Measurements from ENCODE around the gene CCDC61.

Gene CCDC61

GRCh38 chr19:46033401-46033800 is 38.1 kb downstream of the CCDC61 start:
- Mint-ChIP-seq H3K4me3 (no peak overlapping the region), H3K27me3 (ENCODE audit: low read depth, poor library complexity) (peaks cover 11% of the 10 kb centered on the region), H3K9me3 (peaks cover 16% of the 10 kb centered on the region), H3K4me1 (peaks cover 23% of the 10 kb centered on the region), H3K27ac (no peak overlapping the region), H3K36me3 (ENCODE audit: low read depth) (peaks cover 5% of the 10 kb centered on the region)
- DNase-seq: no peak
- no peak for TF ChIP-seq CTCF (IDR thresholded peaks at IDR 0.05)

GRCh38 chr19:46035546-46035945 is 40.3 kb downstream of the CCDC61 start:
- no peak for TF ChIP-seq CTCF (IDR thresholded peaks at IDR 0.05)
- H3K36me3 Mint-ChIP-seq (ENCODE audit: low read depth): peaks cover 5% of the 10 kb centered on the region
- peaks cover 10% of the 10 kb centered on the region for H3K27me3 Mint-ChIP-seq (ENCODE audit: low read depth, poor library complexity)
- peaks cover 15% of the 10 kb centered on the region for H3K4me1 Mint-ChIP-seq
- H3K9me3 Mint-ChIP-seq: peaks cover 16% of the 10 kb centered on the region
- no peak overlapping the region for H3K4me3 Mint-ChIP-seq
- H3K27ac Mint-ChIP-seq: no peak overlapping the region
- DNase-seq: no peak

GRCh38 chr19:46035986-46036743 is 40.9 kb downstream of the CCDC61 start:
- H3K36me3 Mint-ChIP-seq (ENCODE audit: low read depth): peaks cover 5% of the 10 kb centered on the region
- peaks cover 16% of the 10 kb centered on the region for H3K9me3 Mint-ChIP-seq
- H3K4me3 Mint-ChIP-seq: no peak overlapping the region
- H3K27me3 Mint-ChIP-seq (ENCODE audit: low read depth, poor library complexity): peaks cover 7% of the 10 kb centered on the region
- peaks cover 15% of the 10 kb centered on the region for H3K4me1 Mint-ChIP-seq
- TF ChIP-seq CTCF (IDR thresholded peaks at IDR 0.05): no peak
- H3K27ac Mint-ChIP-seq: peak overlapping the region; percentile 74
- DNase-seq: no peak

GRCh38 chr19:46036744-46037128 is 41.5 kb downstream of the CCDC61 start:
- no peak overlapping the region for H3K4me3 Mint-ChIP-seq
- H3K4me1 Mint-ChIP-seq: peaks cover 15% of the 10 kb centered on the region
- peaks cover 16% of the 10 kb centered on the region for H3K9me3 Mint-ChIP-seq
- no peak for DNase-seq
- no peak for TF ChIP-seq CTCF (IDR thresholded peaks at IDR 0.05)
- H3K27me3 Mint-ChIP-seq (ENCODE audit: low read depth, poor library complexity): peaks cover 7% of the 10 kb centered on the region
- H3K36me3 Mint-ChIP-seq (ENCODE audit: low read depth): peaks cover 5% of the 10 kb centered on the region
- H3K27ac Mint-ChIP-seq: peak overlapping the region; percentile 74

- H3K4me3 Mint-ChIP-seq: no peak overlapping the region
- H3K4me1 Mint-ChIP-seq: peaks cover 22% of the 10 kb centered on the region
- no peak for TF ChIP-seq CTCF (IDR thresholded peaks at IDR 0.05)
- no peak overlapping the region for H3K27ac Mint-ChIP-seq
- H3K27me3 Mint-ChIP-seq (ENCODE audit: low read depth, poor library complexity): peaks cover 17% of the 10 kb centered on the region
- DNase-seq: no peak
- H3K36me3 Mint-ChIP-seq (ENCODE audit: low read depth): peaks cover 23% of the 10 kb centered on the region
- H3K9me3 Mint-ChIP-seq: peaks cover 39% of the 10 kb centered on the region
Measured at GRCh38 chr19:46040125-46040524, 44.9 kb downstream of the CCDC61 start.

GRCh38 chr19:46040952-46041500 is 45.8 kb downstream of the CCDC61 start, which contains the start of gene IGFL4:
IGFL4 (minus strand) TSS chr19:46041002; CDS start chr19:46040962, 40 bp downstream.
- Mint-ChIP-seq H3K4me3 (peak within 1 kb of the TSS; percentile 24), H3K36me3 (ENCODE audit: low read depth) (peaks cover 23% of the 10 kb centered on the region), H3K4me1 (peaks cover 22% of the 10 kb centered on the region), H3K27ac (peak within 1 kb of the TSS; percentile 41), H3K9me3 (peaks cover 46% of the 10 kb centered on the region), H3K27me3 (ENCODE audit: low read depth, poor library complexity) (peaks cover 25% of the 10 kb centered on the region)
- no peak for DNase-seq
- TF ChIP-seq CTCF (IDR thresholded peaks at IDR 0.05): no peak
